Caco-2 (cell line): Measurements from ENCODE around the gene C19orf47. TPM values are rescaled to one million over a fixed set of nuclear protein-coding genes. Genes with fewer than 3 reads are reported as not detected.
A peak's percentile ranks its signal among the peaks of the same experiment; 100 is the strongest.

ENCODE experiments used
- BruUV-seq: library from RNA; stranded (reverse); fragments of 400-500 nt; replicated peaks from 2 replicates; lab custom pipeline; 2021; lab: Mats Ljungman, UMichigan
- CTCF ChIA-PET: fragments of 300-600 bp; sonication (Branson Sonifier 250); formaldehyde crosslinking; loops from one replicate; lab custom pipeline; 2022; ENCODE audit warnings: antibody characterized with exemption; lab: Charles Lee
- POLR2A ChIA-PET: fragments of 300-600 bp; sonication (Branson Sonifier 250); formaldehyde crosslinking; loops from one replicate; lab custom pipeline; 2022; ENCODE audit warnings: antibody characterized with exemption; lab: Charles Lee
- DNase-seq, 2 experiments: peaks; one replicate each; pipeline versions ENCODE4 v3.0.0 to v3.0.0-alpha.2; 2020 to 2022
- H3K27me3 ChIP-seq: replicated peaks from 2 replicates; pipeline ENCODE4 v1.6.0; 2011; ENCODE audit warnings: low read length; ENCODE audit not compliant: control insufficient read depth, insufficient read depth
- H3K36me3 ChIP-seq: 2 replicates; pipeline ENCODE4 v1.5.1; 2011; ENCODE audit warnings: low read length; ENCODE audit not compliant: control insufficient read depth, insufficient read depth
- H3K4me1 ChIP-seq: fragments of 250-450 bp; sonication (Bioruptor Pico); 2 replicates; pipeline ENCODE4 v1.5.1; 2020; ENCODE audit warnings: mild to moderate bottlenecking
- H3K4me3 ChIP-seq: 2 replicates; pipeline ENCODE4 v1.5.1; 2011; ENCODE audit warnings: low read depth, mild to moderate bottlenecking, control low read depth, low read length
- H3K9me3 ChIP-seq: fragments of 250-450 bp; sonication (Bioruptor Pico); 2 replicates; pipeline ENCODE4 v1.5.1; 2020; ENCODE audit warnings: mild to moderate bottlenecking, moderate library complexity
- H3K27ac Mint-ChIP-seq: one replicate; pipeline ENCODE4 v1.8.0; 2022; ENCODE audit warnings: mixed read lengths; ENCODE audit not compliant: unreplicated experiment
- H3K27me3 Mint-ChIP-seq: one replicate; pipeline ENCODE4 v1.8.0; 2022; ENCODE audit warnings: mixed read lengths; ENCODE audit not compliant: insufficient read depth, unreplicated experiment
- H3K36me3 Mint-ChIP-seq: one replicate; pipeline ENCODE4 v1.8.0; 2022; ENCODE audit warnings: mild to moderate bottlenecking, mixed read lengths; ENCODE audit not compliant: insufficient read depth, unreplicated experiment
- H3K4me1 Mint-ChIP-seq: one replicate; pipeline ENCODE4 v1.8.0; 2022; ENCODE audit warnings: low read depth, mixed read lengths; ENCODE audit not compliant: unreplicated experiment
- H3K4me3 Mint-ChIP-seq: one replicate; pipeline ENCODE4 v1.8.0; 2022; ENCODE audit warnings: mild to moderate bottlenecking, moderate library complexity, mixed read lengths; ENCODE audit not compliant: unreplicated experiment
- H3K9me3 Mint-ChIP-seq: one replicate; pipeline ENCODE4 v1.8.0; 2022; ENCODE audit warnings: mixed read lengths; ENCODE audit not compliant: unreplicated experiment
- intact Hi-C: fragments of 100-400 bp; cut with micrococcal nuclease; formaldehyde crosslinking; loops from one replicate; pipeline ENCODE4 v1.10.0; 2022; ENCODE audit not compliant: unreplicated experiment
- total RNA-seq: library from RNA; stranded (reverse); gene quantifications from 2 replicates; pipeline ENCODE4 v1.2.3, GENCODE V29; 2022
- TF ChIP-seq, protein P1 (sequence below), 2 experiments: fragments of 200-600 bp in 1 of 2; IDR thresholded peaks; 1 replicate in 1 of 2; 2 replicates in 1 of 2; pipeline versions ENCODE4 v1.5.1 to v1.8.0; 2011 to 2022; ENCODE audit warnings: antibody characterized with exemption in 1 of 2, control low read depth in 1 of 2, inconsistent platforms in 1 of 2, low read depth in 1 of 2, low read length in 1 of 2, mild to moderate bottlenecking in 1 of 2, moderate library complexity in 1 of 2; ENCODE audit not compliant: insufficient read depth in 1 of 2, severe bottlenecking in 1 of 2, unreplicated experiment in 1 of 2

The C19orf47 gene
- total RNA-seq, 1 experiment from 2014 or later, result 28.3 TPM

DNA sequence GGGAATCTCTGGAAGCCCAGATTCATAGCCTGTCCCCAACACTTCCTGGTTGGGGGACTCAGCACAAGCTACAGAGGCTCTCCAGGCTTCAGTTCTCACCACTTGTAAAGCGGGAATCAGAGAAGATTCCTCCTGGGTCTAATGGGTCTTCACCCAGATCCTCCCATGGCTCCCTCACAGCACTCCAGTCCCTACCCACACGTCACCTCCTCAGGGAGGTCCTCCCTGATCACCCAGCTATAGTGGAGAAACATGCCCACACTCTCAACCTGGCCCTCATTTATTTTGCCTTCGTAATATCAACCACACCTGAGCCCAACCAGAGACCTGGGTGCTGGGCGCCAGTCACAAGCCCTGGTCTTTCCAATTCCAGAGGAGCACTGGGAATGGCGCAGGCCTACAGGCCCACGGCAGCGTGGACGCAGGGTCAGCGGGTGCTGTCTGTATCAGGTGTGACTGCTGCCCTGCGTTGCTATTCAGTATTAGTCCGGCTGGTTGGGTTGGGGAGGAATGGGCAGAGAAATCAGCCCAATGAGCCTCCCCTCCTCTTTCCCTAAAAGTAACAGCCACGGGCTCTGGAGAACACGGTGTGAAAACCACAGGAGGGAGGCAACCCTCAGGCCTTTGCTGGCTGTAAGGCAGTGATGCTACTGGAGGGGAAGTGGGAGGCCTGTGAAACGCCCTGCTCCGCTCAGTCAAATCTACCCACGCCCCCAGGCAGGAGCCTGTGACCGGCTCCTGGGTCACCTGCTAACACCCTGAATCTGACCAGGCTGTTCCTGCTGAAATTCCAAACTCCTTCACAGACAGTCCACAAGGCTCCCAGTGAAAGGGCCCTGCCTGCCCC, 68.2 kb downstream of the C19orf47 start:
- Histone ChIP-seq H3K4me3 (no peak overlapping the region), H3K9me3 (no peaks in the 10 kb centered on the region), H3K4me1 (peaks cover 5% of the 10 kb centered on the region; the same call in 1 of the 2 replicates), H3K36me3 (peaks cover 1% of the 10 kb centered on the region; the same call in 1 of the 2 replicates), H3K27me3 (no peaks in the 10 kb centered on the region)
- intact Hi-C loops, result no loop called here
- Mint-ChIP-seq H3K4me3 (no peak overlapping the region), H3K4me1 (no peaks in the 10 kb centered on the region), H3K36me3 (peaks cover 13% of the 10 kb centered on the region), H3K27me3 (no peaks in the 10 kb centered on the region), H3K27ac (peak overlapping the region; percentile 37), H3K9me3 (no peaks in the 10 kb centered on the region)
- ChIA-PET CTCF (interaction anchor here (0.6 to 2.0 kb wide), 2 partner anchors 25 to 276 kb away, joined by 4 read pairs; no protein-coding TSS in a partner anchor), POLR2A (interaction anchor here (0.7 kb wide), 1 partner anchor 42 kb away, joined by 3 read pairs; no protein-coding TSS in a partner anchor)
- no TSS peak for BruUV-seq
- no peak for DNase-seq
- TF ChIP-seq, protein P1, sequence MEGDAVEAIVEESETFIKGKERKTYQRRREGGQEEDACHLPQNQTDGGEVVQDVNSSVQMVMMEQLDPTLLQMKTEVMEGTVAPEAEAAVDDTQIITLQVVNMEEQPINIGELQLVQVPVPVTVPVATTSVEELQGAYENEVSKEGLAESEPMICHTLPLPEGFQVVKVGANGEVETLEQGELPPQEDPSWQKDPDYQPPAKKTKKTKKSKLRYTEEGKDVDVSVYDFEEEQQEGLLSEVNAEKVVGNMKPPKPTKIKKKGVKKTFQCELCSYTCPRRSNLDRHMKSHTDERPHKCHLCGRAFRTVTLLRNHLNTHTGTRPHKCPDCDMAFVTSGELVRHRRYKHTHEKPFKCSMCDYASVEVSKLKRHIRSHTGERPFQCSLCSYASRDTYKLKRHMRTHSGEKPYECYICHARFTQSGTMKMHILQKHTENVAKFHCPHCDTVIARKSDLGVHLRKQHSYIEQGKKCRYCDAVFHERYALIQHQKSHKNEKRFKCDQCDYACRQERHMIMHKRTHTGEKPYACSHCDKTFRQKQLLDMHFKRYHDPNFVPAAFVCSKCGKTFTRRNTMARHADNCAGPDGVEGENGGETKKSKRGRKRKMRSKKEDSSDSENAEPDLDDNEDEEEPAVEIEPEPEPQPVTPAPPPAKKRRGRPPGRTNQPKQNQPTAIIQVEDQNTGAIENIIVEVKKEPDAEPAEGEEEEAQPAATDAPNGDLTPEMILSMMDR (IDR thresholded peaks at IDR 0.05; ENCODE audit: insufficient read depth in 1 of 2, low read depth in 1 of 2, low read length in 1 of 2, severe bottlenecking in 1 of 2, unreplicated experiment in 1 of 2), result no peak

DNA sequence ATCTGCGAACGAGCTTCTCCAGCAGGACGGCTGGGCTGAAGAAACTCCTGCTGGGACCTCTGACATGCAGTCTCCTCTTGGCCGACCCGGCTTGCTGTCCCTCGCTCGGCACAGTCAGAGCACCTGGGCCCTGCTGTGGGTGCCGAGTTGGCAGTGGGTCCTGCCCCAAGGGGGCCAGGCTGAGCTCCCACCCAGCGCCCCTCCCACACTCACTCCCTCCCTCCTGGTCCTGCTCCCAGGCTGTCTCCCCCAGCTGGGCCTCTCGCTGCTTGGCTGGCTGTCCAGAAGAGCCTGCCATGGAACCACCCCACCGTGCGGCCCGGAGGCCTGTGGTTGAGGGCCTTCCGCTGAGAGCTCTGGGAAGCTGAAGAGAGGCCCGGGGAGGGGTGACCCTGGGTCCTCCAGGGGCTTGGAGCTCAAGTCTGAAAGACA, 69.1 kb downstream of the C19orf47 start:
- Histone ChIP-seq H3K4me1 (peaks cover 5% of the 10 kb centered on the region; the same call in 1 of the 2 replicates), H3K27me3 (no peaks in the 10 kb centered on the region), H3K4me3 (no peak overlapping the region), H3K9me3 (no peaks in the 10 kb centered on the region), H3K36me3 (peaks cover 1% of the 10 kb centered on the region; the same call in 1 of the 2 replicates)
- no peak for DNase-seq
- peaks cover 13% of the 10 kb centered on the region for H3K36me3 Mint-ChIP-seq
- no TSS peak for BruUV-seq
- ChIA-PET CTCF (interaction anchor here (0.6 to 2.0 kb wide), 2 partner anchors 15 to 26 kb away, joined by 3 to 4 read pairs; no protein-coding TSS in a partner anchor), POLR2A (interaction anchor here (0.7 kb wide), 1 partner anchor 42 kb away, joined by 3 read pairs; no protein-coding TSS in a partner anchor)
- no peaks in the 10 kb centered on the region for H3K4me1 Mint-ChIP-seq
- no peak overlapping the region for H3K4me3 Mint-ChIP-seq
- intact Hi-C loops, result no loop called here
- TF ChIP-seq, protein P1 (IDR thresholded peaks at IDR 0.05; ENCODE audit: insufficient read depth in 1 of 2, low read depth in 1 of 2, low read length in 1 of 2, severe bottlenecking in 1 of 2, unreplicated experiment in 1 of 2), result no peak
- H3K27me3 Mint-ChIP-seq, result no peaks in the 10 kb centered on the region
- no peak overlapping the region for H3K27ac Mint-ChIP-seq
- H3K9me3 Mint-ChIP-seq, result no peaks in the 10 kb centered on the region

DNA sequence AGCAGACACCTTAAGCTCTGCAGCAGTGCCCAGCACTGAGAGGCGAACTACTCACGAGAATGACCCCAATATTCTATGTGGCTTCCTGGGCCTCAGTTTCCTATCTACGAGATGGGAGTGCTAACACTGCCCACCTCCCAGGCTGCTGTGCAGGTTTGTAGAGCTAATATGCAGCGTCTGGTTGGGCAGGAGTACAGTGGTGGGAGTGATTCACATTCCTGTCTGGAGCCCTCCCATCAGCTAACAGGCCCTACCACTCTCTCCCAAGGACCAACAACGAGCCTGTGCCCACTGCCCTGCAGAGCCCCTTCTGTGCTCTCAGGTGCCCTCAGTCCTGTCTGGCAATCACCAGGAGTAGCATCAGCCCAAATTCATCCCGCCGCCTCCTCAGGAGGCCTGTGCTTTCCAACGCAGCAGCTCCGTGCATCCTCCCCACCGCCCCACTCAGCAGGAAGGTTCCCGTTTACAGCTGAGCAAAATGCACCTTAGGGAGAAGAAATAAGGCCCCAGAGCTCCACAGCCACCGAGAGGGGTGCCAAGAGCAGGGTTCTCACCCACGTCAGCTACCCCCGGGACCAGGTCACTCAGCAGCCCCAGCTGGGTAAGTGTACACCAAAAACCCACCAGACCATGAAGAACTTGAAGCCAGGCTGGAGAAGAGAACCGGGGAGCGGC, 69.7 kb downstream of the C19orf47 start:
- Mint-ChIP-seq H3K27me3 (no peaks in the 10 kb centered on the region), H3K9me3 (no peaks in the 10 kb centered on the region), H3K4me1 (no peaks in the 10 kb centered on the region), H3K4me3 (no peak overlapping the region), H3K36me3 (peaks cover 18% of the 10 kb centered on the region), H3K27ac (no peak overlapping the region)
- Histone ChIP-seq H3K36me3 (peaks cover 1% of the 10 kb centered on the region; the same call in 1 of the 2 replicates), H3K27me3 (no peaks in the 10 kb centered on the region), H3K4me3 (no peak overlapping the region), H3K9me3 (no peaks in the 10 kb centered on the region), H3K4me1 (peaks cover under 1% of the 10 kb centered on the region; the same call in 1 of the 2 replicates)
- TF ChIP-seq, protein P1 (IDR thresholded peaks at IDR 0.05; ENCODE audit: insufficient read depth in 1 of 2, low read depth in 1 of 2, low read length in 1 of 2, severe bottlenecking in 1 of 2, unreplicated experiment in 1 of 2), result no peak
- no peak for DNase-seq
- POLR2A ChIA-PET, result interaction anchor here (0.6 kb wide), 1 partner anchor 531 kb away, joined by 3 read pairs; no protein-coding TSS in a partner anchor
- CTCF ChIA-PET, result interaction anchor here (2.0 kb wide), 1 partner anchor 27 kb away, joined by 4 read pairs; no protein-coding TSS in a partner anchor
- BruUV-seq, result no TSS peak
- intact Hi-C loops, result no loop called here
